GM21381 (cell line): ENCODE measurements around the gene OR5H6.
"Not testable (repeated sequence)": the region's sequence is repeated elsewhere in the genome, so short reads cannot be mapped to it uniquely, and the experiment has no call there.

Experiments
- ATAC-seq: cut with Tn5 transposase; IDR thresholded peaks from one replicate; pipeline ENCODE4 v1.9.1; 2021; ENCODE audit warnings: mild to moderate bottlenecking, moderate library complexity; ENCODE audit not compliant: unreplicated experiment

OR5H6 gene

DNA sequence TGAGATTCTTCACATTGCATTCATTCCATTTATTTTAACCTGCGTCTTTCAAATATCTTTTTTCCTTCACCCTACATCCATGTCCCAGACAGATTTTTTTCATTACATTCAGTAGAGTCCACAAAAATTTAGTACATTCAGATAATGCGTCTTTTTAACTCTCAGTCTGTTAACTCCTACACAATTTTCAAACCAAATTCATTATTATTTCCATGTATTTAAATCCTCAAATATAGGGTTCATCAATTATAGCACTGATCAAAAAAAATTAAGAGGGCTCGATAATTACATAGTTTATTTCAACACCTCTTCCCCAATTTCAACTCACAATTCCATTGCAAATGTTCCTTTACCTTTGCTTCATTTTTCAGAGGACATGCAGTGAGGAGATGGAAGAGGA is at the start of gene OR5H6:
OR5H6 (plus strand) TSS at position 301 of the 400 bp plus-strand sequence; CDS start at position 390, 89 bp downstream.
- no peak for ATAC-seq

DNA sequence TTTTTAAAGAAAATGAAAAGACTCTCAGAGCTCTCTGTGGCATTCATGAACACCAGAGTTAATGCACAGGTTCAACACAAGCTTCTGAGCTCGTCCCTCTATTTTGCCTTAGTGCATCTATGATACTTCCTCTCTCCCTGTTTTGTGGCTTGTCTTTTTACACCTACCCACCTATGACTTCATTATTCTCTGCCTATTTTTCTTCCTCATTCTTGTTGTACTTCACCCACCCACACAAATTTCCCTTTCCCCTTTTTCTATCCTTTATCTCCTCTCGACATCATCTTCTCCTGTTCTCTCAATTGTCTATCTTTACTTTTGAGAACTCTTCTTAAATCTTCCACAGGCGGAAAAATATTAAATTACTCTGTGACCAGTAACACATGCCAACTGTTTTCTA is 49.0 kb upstream of the OR5H6 start:
- no peak for ATAC-seq

DNA sequence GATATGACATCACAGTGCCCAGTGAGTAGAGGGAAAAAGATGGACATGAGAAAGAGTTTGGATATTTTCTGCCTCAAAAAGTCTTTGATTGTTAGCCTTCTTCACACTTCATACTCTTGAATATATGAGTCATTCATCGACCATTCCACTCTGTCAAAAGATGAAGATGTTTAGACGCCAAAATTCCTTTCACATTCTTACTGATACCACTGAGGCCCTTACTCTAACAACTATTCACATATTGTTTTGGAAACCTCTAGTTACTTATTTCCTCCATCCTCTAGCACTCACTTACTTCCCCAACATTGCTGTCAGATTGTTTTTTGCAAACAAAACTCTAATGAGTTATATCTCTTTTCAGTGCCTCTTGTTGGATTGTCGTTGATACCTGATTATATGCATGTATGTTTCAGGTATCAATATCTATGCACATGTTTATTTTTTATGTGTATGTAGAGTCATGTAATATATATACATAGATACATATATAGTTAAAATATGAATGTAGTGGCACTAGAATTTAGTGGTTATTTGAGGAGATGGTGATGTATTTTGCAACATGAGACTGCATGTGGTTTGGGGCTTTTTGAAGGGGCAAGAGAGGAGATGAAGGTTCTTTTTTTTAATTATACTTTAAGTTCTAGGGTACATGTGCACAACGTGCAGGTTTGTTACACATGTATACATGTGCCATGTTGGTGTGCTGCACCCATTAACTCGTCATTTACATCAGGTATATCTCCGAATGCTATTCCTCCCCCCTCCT is 40.0 kb upstream of the OR5H6 start:
- no peak for ATAC-seq

DNA sequence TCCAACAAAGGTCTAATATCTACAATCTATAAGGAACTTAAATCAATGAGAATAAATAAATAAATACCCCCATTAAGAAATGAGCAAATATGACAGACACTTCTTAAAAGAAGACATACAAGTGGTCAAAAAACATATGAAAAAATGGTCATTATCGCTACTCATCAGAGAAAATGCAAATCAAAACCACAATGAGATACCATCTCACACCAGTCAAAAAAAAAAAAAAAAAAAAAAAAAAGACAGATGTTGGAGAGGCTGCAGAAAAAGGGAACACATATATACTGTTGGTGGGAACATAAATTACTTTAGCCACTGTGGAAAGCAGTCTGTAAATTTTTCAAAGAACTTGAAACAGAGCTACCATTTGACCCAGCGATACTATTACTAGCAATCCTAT is 31.6 kb upstream of the OR5H6 start:
- ATAC-seq: no peak

DNA sequence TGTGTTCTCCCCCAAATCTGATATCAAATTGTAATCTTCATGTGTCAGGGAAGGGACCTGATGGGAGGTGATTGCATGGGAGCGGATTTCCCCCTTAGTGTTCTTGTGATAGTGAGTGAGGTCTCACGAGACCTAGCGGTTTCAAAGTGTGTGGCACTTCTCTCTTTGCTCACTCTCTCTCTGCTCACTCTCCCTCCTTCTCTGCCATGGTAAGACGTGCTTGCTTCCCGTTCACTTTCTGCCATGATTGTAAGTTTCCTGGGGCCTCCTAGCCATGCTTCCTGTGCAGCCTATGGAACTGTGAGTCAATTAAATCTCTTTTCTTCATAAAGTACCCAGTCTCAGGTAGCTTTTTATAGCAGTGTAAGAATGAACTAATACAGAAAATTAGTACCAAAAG is 30.6 kb upstream of the OR5H6 start:
- no peak for ATAC-seq

DNA sequence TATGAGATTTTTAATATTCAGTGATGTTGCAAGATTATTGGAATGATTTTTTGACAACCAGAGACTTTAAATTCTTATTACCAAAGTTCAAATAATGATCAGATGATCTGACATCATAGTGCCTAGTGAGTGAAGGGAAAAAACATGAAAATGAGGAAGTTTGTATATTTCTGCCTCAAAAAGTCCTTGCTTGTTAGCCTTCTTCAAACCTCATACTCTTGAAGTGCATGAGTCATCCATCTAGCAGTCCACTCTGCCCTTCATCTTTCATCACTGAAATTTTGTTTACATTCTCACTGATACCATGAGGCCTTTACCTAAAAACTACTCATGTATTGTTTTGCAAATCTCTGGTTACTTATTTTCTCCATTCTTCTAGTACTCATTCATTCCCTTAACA is 23.9 kb upstream of the OR5H6 start:
- ATAC-seq: no peak

DNA sequence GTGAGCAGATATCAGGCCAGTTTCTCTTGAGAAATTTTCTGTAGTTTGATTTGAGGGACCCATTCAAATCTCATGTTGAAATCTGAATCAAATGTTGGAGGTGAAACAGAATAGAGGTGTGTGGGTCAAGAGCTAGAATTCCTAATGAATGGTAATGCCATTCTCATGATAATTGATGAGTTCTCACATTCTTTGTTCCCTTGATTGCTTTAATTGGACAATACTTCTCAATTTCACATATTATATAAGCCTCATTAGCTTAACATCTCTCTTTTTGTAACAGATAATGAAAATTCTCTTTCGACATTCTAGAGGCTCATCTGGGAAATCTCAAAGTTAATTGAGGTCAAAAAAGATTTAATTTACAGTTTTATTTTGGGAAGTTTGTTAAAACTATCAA is 21.9 kb upstream of the OR5H6 start:
- ATAC-seq: no peak

DNA sequence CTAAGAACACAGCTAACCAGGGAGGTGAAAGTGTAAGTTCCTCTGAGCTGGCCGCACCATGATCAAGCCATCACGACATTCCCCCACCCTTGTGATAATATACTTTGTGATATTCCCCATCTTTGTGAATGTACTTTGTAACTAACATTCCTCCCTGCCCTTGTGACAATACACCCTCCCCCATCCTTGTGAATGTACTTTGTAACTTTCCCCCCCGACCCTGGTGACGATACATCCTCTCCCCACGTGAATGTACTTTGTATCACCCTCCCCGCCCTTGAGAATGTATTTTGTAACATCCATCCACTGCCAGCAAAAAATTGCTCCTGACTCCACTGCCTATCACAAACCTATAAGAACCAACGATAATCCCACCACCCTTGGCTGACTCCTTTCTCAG is 20.2 kb upstream of the OR5H6 start:
- ATAC-seq: no peak

DNA sequence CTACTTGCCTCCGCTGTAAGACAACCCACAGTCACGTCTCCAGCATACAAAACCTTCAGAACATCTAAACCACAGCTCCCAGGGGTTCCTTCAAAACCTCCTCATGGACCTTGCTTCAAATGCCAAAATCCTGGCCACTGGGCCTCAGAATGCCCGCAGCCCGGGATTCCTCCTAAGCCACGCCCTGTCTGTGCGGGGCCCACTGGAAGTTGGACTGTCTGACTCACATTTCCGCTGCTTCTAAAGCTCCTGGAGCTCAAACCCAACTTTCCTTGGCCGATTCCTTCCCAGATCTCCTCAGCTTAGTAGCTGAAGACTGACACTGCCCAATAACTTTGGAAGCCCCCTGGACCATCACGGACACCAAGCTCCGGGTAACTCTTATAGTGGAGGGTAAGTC is 17.9 kb upstream of the OR5H6 start:
- no peak for ATAC-seq

DNA sequence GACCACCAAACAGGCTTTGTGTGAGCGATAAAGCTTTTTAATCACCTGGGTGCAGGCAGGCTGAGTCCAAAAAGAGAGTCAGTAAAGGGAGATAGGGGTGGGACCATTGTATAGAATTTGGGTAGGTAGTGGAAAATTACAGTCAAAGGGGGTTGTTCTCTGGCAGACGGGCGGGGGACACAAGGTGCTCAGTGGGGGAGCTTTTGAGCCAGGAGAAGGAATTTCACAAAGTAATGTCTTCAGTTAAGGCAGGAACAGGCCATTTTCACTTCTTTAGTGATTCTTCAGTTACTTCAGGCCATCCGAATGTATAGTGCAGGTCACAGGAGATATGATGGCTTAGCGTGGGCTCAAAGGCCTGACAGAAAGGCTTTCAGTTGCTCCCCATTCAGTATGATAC is 8.0 kb upstream of the OR5H6 start:
- ATAC-seq: not testable (repeated sequence)

DNA sequence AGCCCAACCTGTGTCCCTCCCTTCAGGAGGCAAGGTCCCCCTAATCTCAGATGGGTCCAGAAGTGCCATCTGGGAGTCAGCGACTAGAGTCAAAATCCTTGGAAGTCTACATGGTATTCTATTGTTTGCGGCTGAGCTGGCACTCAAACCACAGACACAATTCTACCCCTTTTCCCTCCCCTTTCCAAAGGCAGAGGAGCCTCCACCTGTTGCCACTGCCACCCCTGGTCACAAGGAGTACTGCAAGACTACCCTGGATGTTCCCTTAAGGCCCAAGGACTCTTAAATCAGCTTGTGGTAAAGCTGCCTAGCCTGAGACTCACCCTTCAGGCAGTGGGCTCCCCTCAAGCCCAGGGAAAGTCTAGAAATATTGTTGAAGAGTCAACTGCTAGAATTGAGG is 4.3 kb upstream of the OR5H6 start:
- ATAC-seq: peak; percentile 68

DNA sequence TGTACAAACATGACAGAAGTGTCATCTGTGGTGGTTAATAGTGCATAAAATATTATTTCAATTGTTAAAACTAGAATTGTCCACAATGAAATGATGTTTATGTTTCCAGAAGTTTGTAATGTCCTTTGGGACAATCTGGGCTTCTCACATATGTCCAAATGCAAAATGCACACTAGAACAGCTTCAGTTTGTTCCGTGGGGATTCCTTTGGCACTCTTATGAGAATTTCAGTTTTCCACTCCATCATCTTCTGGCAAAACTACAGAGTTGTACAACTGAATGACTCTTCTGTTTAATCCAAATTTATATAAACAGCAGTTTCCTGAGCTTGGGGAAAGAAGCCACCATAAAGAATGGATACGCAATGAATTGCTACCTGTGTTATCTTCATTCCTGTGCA is 2.0 kb upstream of the OR5H6 start:
- ATAC-seq: no peak

DNA sequence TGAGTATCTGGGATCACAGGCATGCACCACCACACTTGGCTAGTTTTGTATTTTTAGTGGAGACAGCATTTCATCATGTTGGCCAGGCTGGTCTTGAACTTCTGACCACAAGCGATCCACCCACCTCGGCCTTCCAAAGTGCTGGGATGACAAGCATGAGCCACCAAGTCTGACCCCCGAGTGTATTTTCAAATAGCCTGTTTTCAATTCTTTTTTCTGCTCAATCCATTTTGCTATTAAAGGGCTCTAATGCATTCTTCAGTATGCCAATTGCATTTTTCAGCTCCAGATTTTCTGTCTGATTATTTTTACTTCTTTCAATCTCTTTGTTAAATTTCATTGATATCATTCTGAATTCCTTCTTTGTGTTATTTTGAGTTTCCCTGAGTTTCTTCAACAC is 5.8 kb downstream of the OR5H6 start:
- no peak for ATAC-seq

DNA sequence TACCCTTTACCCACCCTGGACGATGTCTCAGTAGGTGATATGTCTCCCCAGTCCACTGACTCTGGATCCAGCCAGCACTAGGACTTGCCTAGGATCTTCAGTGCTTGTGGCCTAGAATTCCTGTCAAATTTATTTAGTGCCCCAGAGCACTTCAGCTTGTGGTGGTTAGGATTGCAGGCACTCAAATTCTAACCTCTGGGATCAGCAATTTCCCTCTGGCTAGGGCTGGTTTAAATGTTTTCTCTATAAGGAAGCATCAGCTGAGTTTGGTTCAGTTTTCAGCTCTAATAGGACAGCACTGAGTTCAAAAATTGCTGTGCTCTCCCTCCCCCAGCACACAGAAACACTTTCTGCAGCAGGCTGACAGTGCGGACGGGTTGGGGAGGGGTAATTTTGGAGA is 8.1 kb downstream of the OR5H6 start:
- ATAC-seq: no peak

DNA sequence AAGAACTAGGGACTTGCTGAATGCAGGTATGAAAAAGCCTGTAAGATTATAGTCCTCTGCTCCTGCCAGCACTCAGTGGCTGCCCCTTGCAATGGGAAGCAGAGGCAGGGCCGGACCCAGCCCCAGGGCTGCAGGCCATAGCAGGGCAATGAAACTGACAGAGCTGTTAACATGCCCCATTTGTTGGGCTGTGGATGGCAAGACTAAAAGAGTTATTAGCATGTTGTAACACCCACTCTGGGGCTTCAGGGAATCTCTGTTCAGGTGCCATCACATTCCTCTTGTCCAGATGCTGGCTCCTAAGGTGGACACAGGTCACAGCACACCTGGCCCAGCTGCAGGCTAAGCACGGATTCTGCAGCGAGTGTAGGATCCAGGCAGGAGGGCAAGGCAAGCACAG is 10.9 kb downstream of the OR5H6 start:
- no peak for ATAC-seq

DNA sequence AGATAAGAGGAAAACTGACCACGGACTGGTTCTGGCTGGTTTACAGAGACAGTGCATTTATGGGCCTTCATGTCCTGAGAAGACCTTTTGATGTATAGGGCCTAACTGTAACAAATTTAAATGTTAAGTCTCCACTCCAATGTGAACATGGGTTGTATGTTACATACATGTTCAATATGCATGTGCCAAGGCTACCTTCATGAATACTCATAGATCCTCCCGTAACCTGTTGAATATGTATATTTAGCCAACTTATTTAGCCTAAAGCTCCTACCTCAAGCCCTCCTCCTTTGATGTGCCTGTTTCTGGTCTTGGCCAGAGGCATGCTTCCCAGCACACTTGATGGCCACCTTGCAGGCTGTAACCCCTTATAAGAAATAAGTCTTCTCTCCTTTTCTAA is 18.2 kb downstream of the OR5H6 start, which contains the start of gene OR5H2:
OR5H2 (plus strand) TSS at position 301 of the 400 bp plus-strand sequence. CDS start 398 bp downstream, outside the sequence.
- ATAC-seq: no peak

DNA sequence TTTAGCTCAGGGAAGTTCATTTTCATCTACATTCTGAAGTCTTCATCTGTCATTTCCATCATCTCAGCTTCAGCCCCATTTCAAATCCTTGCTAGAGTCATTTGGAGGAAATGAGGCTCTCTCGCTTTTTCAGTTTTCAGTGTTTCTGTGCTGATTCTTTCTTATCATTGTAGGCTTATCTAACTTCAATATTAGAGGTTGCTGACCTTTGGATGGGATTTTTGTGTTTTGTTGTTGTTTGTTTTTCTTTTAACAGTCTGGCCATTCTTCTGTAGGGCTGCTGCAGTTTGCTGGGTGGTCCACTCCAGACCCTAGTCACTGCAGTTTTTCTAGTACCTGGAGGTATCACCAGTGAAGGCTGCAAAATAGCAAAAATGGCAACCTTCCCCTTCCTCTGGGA is 26.9 kb downstream of the OR5H6 start:
- ATAC-seq: no peak

DNA sequence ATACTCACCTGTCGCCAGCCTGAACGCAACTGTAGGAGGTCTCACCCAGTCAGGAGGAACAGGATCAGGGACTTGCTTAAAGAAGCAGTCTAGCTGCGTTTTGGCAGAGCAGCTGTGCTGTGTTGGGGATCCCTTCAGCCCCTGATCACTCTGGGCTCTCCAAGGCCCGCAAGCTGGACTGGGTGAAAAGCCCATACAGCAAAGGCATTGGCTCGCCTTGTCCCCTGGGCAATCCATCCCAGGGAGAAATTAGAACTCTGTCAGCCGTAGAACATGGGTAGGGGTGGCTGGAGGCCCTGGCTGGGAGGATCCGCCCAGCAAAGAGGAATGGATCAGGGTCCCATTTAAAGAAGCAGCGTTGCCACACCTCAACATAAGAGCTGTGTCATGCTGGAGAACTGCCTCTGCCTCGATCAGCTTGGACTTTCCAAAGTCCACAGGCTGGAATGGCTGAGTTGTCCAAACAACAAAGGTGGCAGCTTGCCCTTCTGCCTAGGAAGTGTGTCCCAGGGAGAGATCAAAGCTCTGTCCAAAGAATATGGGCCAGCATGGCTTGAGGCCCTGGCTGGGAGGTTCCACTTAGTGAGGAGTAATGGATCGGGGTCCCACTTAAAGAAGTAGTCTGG is 27.4 kb downstream of the OR5H6 start:
- ATAC-seq: no peak
